IMR-90 (cell line): ENCODE measurements around the gene ETV3L. TPM values are rescaled to one million over a fixed set of nuclear protein-coding genes. Genes with fewer than 3 reads are reported as not detected.

ENCODE experiments used
- ATAC-seq: fragments of 200-7000 bp; cut with Tn5 transposase; 2 replicates; pipeline ENCODE4 v1.9.1; 2020; ENCODE audit warnings: low read depth, mild to moderate bottlenecking, moderate library complexity
- BruUV-seq: library from RNA; stranded (reverse); fragments of 400-500 nt; replicated peaks from 2 replicates; lab custom pipeline; 2021; lab: Mats Ljungman, UMichigan
- CTCF ChIA-PET: fragments of 300-600 bp; formaldehyde crosslinking; extraction: SDS; loops from one replicate; lab custom pipeline; 2021; ENCODE audit warnings: antibody characterized with exemption; lab: Yijun Ruan, JAX
- POLR2A ChIA-PET: fragments of 300-600 bp; sonication (Branson Sonifier 250); formaldehyde crosslinking; loops from one replicate; lab custom pipeline; 2022; ENCODE audit warnings: antibody characterized with exemption; ENCODE audit not compliant: unreplicated experiment; lab: Charles Lee
- DNase-seq: peaks from one replicate; pipeline ENCODE4 v3.0.0; 2013
- H2AFZ ChIP-seq: replicated peaks from 2 replicates; pipeline ENCODE3; 2013; ENCODE audit warnings: low read length, mild to moderate bottlenecking; ENCODE audit not compliant: poor library complexity
- H2AK5ac ChIP-seq: 2 replicates; pipeline ENCODE4 v1.6.1; 2013; ENCODE audit warnings: low read depth, low read length, inconsistent platforms
- H2AK9ac ChIP-seq: replicated peaks from 2 replicates; pipeline ENCODE3; 2013; ENCODE audit warnings: mild to moderate bottlenecking, low read depth, low read length, moderate library complexity; ENCODE audit not compliant: poor library complexity
- H2BK120ac ChIP-seq: 2 replicates; pipeline ENCODE4 v1.6.1; 2013; ENCODE audit warnings: low read depth, low read length, inconsistent platforms
- H2BK15ac ChIP-seq: 3 replicates; pipeline ENCODE4 v1.6.1; 2013; ENCODE audit warnings: low read depth, low read length, inconsistent platforms
- H2BK20ac ChIP-seq: 2 replicates; pipeline ENCODE4 v1.6.1; 2013; ENCODE audit warnings: low read depth, mild to moderate bottlenecking, inconsistent platforms, low read length, moderate library complexity
- H2BK5ac ChIP-seq: 2 replicates; pipeline ENCODE4 v1.6.1; 2013; ENCODE audit warnings: mild to moderate bottlenecking, low read depth, low read length, inconsistent platforms; ENCODE audit not compliant: poor library complexity, severe bottlenecking
- H3K14ac ChIP-seq: replicated peaks from 2 replicates; pipeline ENCODE4 v1.6.1; 2013; ENCODE audit warnings: low read depth, low read length, inconsistent platforms
- H3K18ac ChIP-seq: 2 replicates; pipeline ENCODE4 v1.6.1; 2013; ENCODE audit warnings: low read depth, low read length, control low read depth
- H3K23ac ChIP-seq: 2 replicates; pipeline ENCODE4 v1.6.1; 2013; ENCODE audit warnings: low read depth, low read length, inconsistent platforms
- H3K27ac ChIP-seq: 2 replicates; pipeline ENCODE4 v1.5.1; 2013; ENCODE audit warnings: mild to moderate bottlenecking, control low read depth, low read length; ENCODE audit not compliant: insufficient read depth
- H3K27me3 ChIP-seq: 2 replicates; pipeline ENCODE4 v1.6.1; 2013; ENCODE audit warnings: low read length; ENCODE audit not compliant: control insufficient read depth, insufficient read depth
- H3K36me3 ChIP-seq: 2 replicates; pipeline ENCODE4 v1.6.1; 2013; ENCODE audit warnings: low read length, mixed read lengths; ENCODE audit not compliant: control insufficient read depth, insufficient read depth
- H3K4ac ChIP-seq: 2 replicates; pipeline ENCODE4 v1.6.1; 2013; ENCODE audit warnings: low read depth, low read length, inconsistent platforms
- H3K4me1 ChIP-seq: 2 replicates; pipeline ENCODE4 v1.6.1; 2013; ENCODE audit warnings: low read length, mixed read lengths; ENCODE audit not compliant: control insufficient read depth, insufficient read depth
- H3K4me2 ChIP-seq: 2 replicates; pipeline ENCODE4 v1.6.1; 2013; ENCODE audit warnings: low read depth, mild to moderate bottlenecking, control low read depth, low read length, moderate library complexity
- H3K4me3 ChIP-seq: 2 replicates; pipeline ENCODE4 v1.5.1; 2013; ENCODE audit warnings: low read depth, mild to moderate bottlenecking, control low read depth, low read length, moderate library complexity; ENCODE audit not compliant: insufficient read depth
- H3K56ac ChIP-seq: 2 replicates; pipeline ENCODE4 v1.6.1; 2013; ENCODE audit warnings: low read length, inconsistent platforms; ENCODE audit not compliant: insufficient read depth; ENCODE audit errors: extremely low read depth
- H3K79me1 ChIP-seq, 2 experiments: 2 replicates each; pipeline ENCODE4 v1.6.1; 2013; ENCODE audit warnings: low read length in 2 of 2, inconsistent platforms in 1 of 2, low read depth in 1 of 2
- H3K9ac ChIP-seq: 2 replicates; pipeline ENCODE4 v1.6.1; 2013; ENCODE audit warnings: low read depth, low read length, control low read depth
- H3K9me1 ChIP-seq: 2 replicates; pipeline ENCODE4 v1.6.1; 2013; ENCODE audit warnings: low read length, inconsistent platforms; ENCODE audit not compliant: insufficient read depth
- H3K9me3 ChIP-seq: 2 replicates; pipeline ENCODE4 v1.6.1; 2013; ENCODE audit warnings: low read length; ENCODE audit not compliant: control insufficient read depth, insufficient read depth
- H4K20me1 ChIP-seq: 2 replicates; pipeline ENCODE4 v1.6.1; 2013; ENCODE audit warnings: low read length, inconsistent platforms; ENCODE audit not compliant: insufficient read depth
- H4K5ac ChIP-seq: 2 replicates; pipeline ENCODE4 v1.6.1; 2013; ENCODE audit warnings: mild to moderate bottlenecking, low read depth, low read length, control low read depth
- H4K8ac ChIP-seq, 2 experiments: 2 replicates each; pipeline ENCODE4 v1.6.1; 2013; ENCODE audit warnings: low read depth in 2 of 2, low read length in 2 of 2, control low read depth in 1 of 2, inconsistent platforms in 1 of 2
- H4K91ac ChIP-seq: 2 replicates; pipeline ENCODE4 v1.6.1; 2013; ENCODE audit warnings: low read depth, low read length, inconsistent platforms; ENCODE audit not compliant: insufficient read depth
- MAFK ChIP-seq: IDR thresholded peaks from 2 replicates; pipeline ENCODE4 v1.6.1; 2012; ENCODE audit warnings: low read depth, low read length, improper control_type of control experiment
- MXI1 ChIP-seq: IDR thresholded peaks from 2 replicates; pipeline ENCODE4 v1.6.1; 2012; ENCODE audit warnings: low read depth, mild to moderate bottlenecking, low read length, moderate library complexity, borderline replicate concordance
- RAD21 ChIP-seq: IDR thresholded peaks from 2 replicates; pipeline ENCODE4 v1.6.1; 2012; ENCODE audit warnings: low read length, improper control_type of control experiment
- RCOR1 ChIP-seq: IDR thresholded peaks from 2 replicates; pipeline ENCODE4 v1.6.1; 2012; ENCODE audit warnings: mild to moderate bottlenecking, low read length, improper control_type of control experiment; ENCODE audit not compliant: insufficient replicate concordance
- RFX5 ChIP-seq: IDR thresholded peaks from 2 replicates; pipeline ENCODE4 v1.8.0; 2012; ENCODE audit warnings: low read depth, mild to moderate bottlenecking, low read length, moderate library complexity
- USF2 ChIP-seq: fragments of 150-350 bp; IDR thresholded peaks from 2 replicates; pipeline ENCODE4 v1.6.1; 2017; ENCODE audit warnings: mild to moderate bottlenecking, antibody characterized with exemption, low read length, low read depth
- WGBS, 2 experiments: methylation state at CpG; one replicate each; pipeline versions ENCODE4 v1.1.5 to v1.1.7; 2013; ENCODE audit warnings: missing lambda C conversion rate in 2 of 2; ENCODE audit not compliant: insufficient read length in 1 of 2; ENCODE audit errors: extremely low coverage in 2 of 2; 5-methylcytosine and 5-hydroxymethylcytosine counted together
- dilution Hi-C: fragments of 300-500 bp; cut with HindIII; formaldehyde crosslinking; loops from one replicate; pipeline ENCODE4 v1.14.3; 2018; ENCODE audit warnings: low sequenced_read_pairs; ENCODE audit not compliant: unreplicated experiment
- in situ Hi-C: fragments of 300-500 bp; cut with MboI; formaldehyde crosslinking; loops from 3 replicates; pipeline ENCODE4 v1.14.3; 2019; ENCODE audit warnings: low sequenced_read_pairs, inconsistent platforms, mixed read lengths
- intact Hi-C: fragments of 100-400 bp; cut with micrococcal nuclease; formaldehyde crosslinking; loops from 2 replicates; pipeline ENCODE4 v1.10.0; 2022
- polyA plus RNA-seq, 3 experiments: library from polyadenylated mRNA; depleted of rRNA; stranded (reverse); fragments of >200 nt; gene quantifications; 2 replicates each; pipeline ENCODE4 v1.2.3, GENCODE V29; 2012; ENCODE audit warnings: low replicate concordance in 1 of 3
- total RNA-seq: library from RNA; depleted of rRNA; stranded (reverse); fragments of >200 nt; gene quantifications from 2 replicates; pipeline ENCODE4 v1.2.3, GENCODE V29; 2012
- TF ChIP-seq, protein P1 (sequence below): conservative IDR thresholded peaks from 2 replicates; pipeline ENCODE4 v1.5.1; 2012; ENCODE audit warnings: mild to moderate bottlenecking, low read depth, low read length, improper control_type of control experiment

The ETV3L gene
- total and polyA plus RNA-seq, 2 of the 4 experiments (the other 2 are of a cell fraction) = not detected

- Histone ChIP-seq H3K56ac (no peak overlapping the region), H2AK5ac (no peak overlapping the region), H2AK9ac (no peak overlapping the region), H4K8ac (no peak overlapping the region), H2BK20ac (no peak overlapping the region), H4K91ac (no peak overlapping the region), H3K14ac (no peak overlapping the region), H3K27ac (no peak overlapping the region), H3K27me3 (0 out of 2 replicates have a peak, but pooled peaks cover 3% of the 10 kb centered on the region), H3K4me1 (no peaks in the 10 kb centered on the region), H3K9me1 (0 out of 2 replicates have a peak, but pooled peaks cover 3% of the 10 kb centered on the region), H2BK5ac (no peak overlapping the region), H4K20me1 (no peaks in the 10 kb centered on the region), H3K9ac (no peak overlapping the region), H2BK15ac (no peak overlapping the region), H4K5ac (no peak overlapping the region), H3K79me1 (no peaks in the 10 kb centered on the region), H3K4ac (no peak overlapping the region), H3K9me3 (no peaks in the 10 kb centered on the region), H3K23ac (no peak overlapping the region), H3K4me3 (no peak overlapping the region), H2BK120ac (no peak overlapping the region), H2AFZ (no peak overlapping the region), H3K4me2 (no peak overlapping the region), H3K36me3 (no peaks in the 10 kb centered on the region), H3K18ac (no peak overlapping the region)
- ChIA-PET POLR2A (interaction anchor here (0.6 kb wide), 1 partner anchor 51 kb away, joined by 3 read pairs; no protein-coding TSS in a partner anchor), CTCF (no interaction called here)
- in situ Hi-C loops = no loop called here
- intact Hi-C loops = loop anchor here (10.0 kb wide), 1 partner anchor 269 kb away; no protein-coding TSS in a partner anchor
- no CpG with 5 or more reads among the region's 2 CpGs for WGBS, 2 experiments
- no peak for DNase-seq
- ATAC-seq = no peak
- dilution Hi-C loops = no loop called here
- BruUV-seq = no TSS peak
- TF ChIP-seq MXI1 (no peak), MAFK (no peak), RCOR1 (no peak), USF2 (no peak), RFX5 (no peak), RAD21 (no peak)
- TF ChIP-seq, protein P1, sequence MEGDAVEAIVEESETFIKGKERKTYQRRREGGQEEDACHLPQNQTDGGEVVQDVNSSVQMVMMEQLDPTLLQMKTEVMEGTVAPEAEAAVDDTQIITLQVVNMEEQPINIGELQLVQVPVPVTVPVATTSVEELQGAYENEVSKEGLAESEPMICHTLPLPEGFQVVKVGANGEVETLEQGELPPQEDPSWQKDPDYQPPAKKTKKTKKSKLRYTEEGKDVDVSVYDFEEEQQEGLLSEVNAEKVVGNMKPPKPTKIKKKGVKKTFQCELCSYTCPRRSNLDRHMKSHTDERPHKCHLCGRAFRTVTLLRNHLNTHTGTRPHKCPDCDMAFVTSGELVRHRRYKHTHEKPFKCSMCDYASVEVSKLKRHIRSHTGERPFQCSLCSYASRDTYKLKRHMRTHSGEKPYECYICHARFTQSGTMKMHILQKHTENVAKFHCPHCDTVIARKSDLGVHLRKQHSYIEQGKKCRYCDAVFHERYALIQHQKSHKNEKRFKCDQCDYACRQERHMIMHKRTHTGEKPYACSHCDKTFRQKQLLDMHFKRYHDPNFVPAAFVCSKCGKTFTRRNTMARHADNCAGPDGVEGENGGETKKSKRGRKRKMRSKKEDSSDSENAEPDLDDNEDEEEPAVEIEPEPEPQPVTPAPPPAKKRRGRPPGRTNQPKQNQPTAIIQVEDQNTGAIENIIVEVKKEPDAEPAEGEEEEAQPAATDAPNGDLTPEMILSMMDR = no peak
Measured at GRCh38 chr1:157095551-157095950, 4.1 kb downstream of the ETV3L start.
